ENCODE results near the gene HAUS2. TPM values are rescaled to one million over a fixed set of nuclear protein-coding genes. Genes with fewer than 3 reads are reported as not detected.
"Not testable (repeated sequence)": the region's sequence is repeated elsewhere in the genome, so short reads cannot be mapped to it uniquely, and the experiment has no call there.

HAUS2 gene
- total RNA-seq, 1 donor from 2014 or later = 48.0 TPM

DNA sequence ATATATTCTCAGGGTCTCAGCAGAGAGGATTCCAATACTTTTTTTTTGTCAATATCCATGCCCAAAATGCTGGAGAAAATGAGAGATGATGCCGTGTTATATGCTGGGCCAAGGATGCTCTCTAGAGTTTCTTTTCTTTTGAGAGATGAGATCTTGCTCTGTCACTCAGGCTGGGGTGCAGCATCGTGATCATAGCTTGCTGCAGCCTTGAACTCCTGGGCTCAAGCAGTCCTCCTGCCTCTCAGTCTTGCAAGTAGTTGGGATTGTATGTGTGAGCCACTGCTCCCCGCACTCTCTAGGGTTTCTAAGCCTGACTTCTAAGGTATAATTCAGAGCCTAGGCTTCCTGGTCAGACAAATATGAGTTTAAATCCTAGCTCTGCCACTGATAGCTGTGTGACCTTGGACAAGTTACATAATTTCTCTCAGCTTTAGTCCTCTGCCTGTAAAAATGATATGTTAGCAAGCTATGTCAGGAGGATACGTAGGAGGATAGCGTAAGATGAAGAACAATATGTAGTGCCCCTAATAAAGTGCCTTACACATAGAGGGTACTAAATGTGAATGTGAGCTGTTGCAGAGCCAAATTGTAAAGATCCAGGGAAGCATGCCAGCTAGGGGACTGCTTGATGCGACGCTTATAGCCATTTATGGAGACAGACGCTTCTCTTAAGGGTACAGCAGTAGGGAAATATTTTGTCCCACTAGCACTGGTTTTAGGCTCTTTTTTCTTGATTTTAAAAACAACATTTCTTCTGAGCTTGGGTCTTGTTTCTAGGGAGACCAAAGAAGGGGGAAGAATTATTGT, 34.1 kb downstream of the HAUS2 start:
- Mint-ChIP-seq H3K4me3 (no peak overlapping the region), H3K27me3 (peaks cover 24% of the 10 kb centered on the region), H3K4me1 (peaks cover 30% of the 10 kb centered on the region), H3K27ac (no peak overlapping the region), H3K36me3 (ENCODE audit: low read depth) (peaks cover 8% of the 10 kb centered on the region), H3K9me3 (no peaks in the 10 kb centered on the region)
- intact Hi-C loops (cut with micrococcal nuclease) = no loop called here
- no peak for DNase-seq

- intact Hi-C loops (cut with micrococcal nuclease) = no loop called here
- H3K27me3 Mint-ChIP-seq = peaks cover 14% of the 10 kb centered on the region
- H3K4me1 Mint-ChIP-seq = peaks cover 24% of the 10 kb centered on the region
- no peak overlapping the region for H3K4me3 Mint-ChIP-seq
- H3K36me3 Mint-ChIP-seq (ENCODE audit: low read depth) = peaks cover 10% of the 10 kb centered on the region
- H3K9me3 Mint-ChIP-seq = no peaks in the 10 kb centered on the region
- no peak overlapping the region for H3K27ac Mint-ChIP-seq
- DNase-seq = no peak
These were observed 35.6 kb downstream of the HAUS2 start for GRCh38 chr15:42584031-42584765.

GRCh38 chr15:42590619-42591237, 42.1 kb downstream of the HAUS2 start:
- Mint-ChIP-seq H3K9me3 (no peaks in the 10 kb centered on the region), H3K27me3 (no peaks in the 10 kb centered on the region), H3K27ac (no peak overlapping the region), H3K4me1 (no peaks in the 10 kb centered on the region), H3K4me3 (no peak overlapping the region), H3K36me3 (ENCODE audit: low read depth) (peaks cover 7% of the 10 kb centered on the region)
- intact Hi-C loops (cut with micrococcal nuclease) = no loop called here
- DNase-seq = no peak

DNA sequence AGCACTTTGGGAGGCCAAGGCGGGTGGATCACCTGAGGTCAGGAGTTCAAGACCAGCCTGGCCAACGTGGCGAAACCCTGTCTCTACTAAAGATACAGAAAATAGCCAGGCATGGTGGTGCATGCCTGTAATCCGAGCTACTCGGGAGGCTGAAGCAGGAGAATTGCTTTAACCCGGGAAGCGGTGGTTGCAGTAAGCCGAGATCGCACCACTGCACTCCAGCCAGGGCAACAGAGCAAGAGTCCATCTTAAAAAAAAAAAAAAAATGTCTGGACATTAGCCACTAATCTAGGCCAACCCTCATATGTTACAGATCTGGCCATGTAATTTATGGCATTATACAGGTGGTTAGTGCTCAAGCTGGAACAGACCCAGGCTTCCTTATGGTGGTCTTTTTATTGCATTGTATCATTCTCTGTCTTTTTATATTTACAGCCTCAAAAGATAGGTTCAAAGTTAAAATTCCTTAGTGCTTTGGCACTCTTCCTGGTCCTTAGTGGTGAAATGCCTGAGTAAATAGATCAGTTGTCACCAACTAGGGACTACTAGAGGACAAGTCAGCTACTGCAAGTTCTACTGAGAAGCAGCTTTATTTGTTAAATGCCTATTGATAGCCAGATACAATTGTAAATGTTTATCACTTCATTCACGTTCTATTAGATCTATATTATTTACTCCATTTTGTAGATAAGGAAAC, 42.7 kb downstream of the HAUS2 start:
- Mint-ChIP-seq H3K27me3 (no peaks in the 10 kb centered on the region), H3K9me3 (no peaks in the 10 kb centered on the region), H3K36me3 (ENCODE audit: low read depth) (peaks cover 5% of the 10 kb centered on the region), H3K4me3 (no peak overlapping the region), H3K27ac (no peak overlapping the region), H3K4me1 (peaks cover 1% of the 10 kb centered on the region)
- intact Hi-C loops (cut with micrococcal nuclease) = no loop called here
- DNase-seq = no peak

DNA sequence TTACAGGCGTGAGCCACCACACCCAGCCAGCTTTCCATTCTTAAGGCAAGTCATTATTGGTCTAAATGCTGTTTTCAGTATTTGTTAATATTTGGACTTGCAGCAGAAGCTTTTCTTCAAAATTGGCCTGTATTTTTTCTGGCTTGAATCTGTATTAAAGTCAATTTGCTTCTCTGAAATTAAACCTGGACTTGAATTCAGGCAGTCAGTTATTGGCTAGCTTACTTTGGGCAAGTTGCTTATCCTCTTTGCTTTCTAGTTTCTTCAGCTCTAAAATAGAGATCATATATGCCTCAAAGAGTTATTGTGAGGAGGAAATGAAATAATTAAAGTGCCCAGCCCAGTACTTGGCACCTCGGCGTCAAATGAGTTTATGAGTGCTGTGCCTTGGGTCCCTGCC, 44.1 kb downstream of the HAUS2 start:
- intact Hi-C loops (cut with micrococcal nuclease) = no loop called here
- Mint-ChIP-seq H3K27me3 (no peaks in the 10 kb centered on the region), H3K4me3 (no peak overlapping the region), H3K36me3 (ENCODE audit: low read depth) (peaks cover 5% of the 10 kb centered on the region), H3K27ac (no peak overlapping the region), H3K9me3 (no peaks in the 10 kb centered on the region), H3K4me1 (peaks cover 1% of the 10 kb centered on the region)
- no peak for DNase-seq

GRCh38 chr15:42593143-42593542, 44.5 kb downstream of the HAUS2 start:
- Mint-ChIP-seq H3K4me3 (no peak overlapping the region), H3K36me3 (ENCODE audit: low read depth) (peaks cover 5% of the 10 kb centered on the region), H3K27me3 (no peaks in the 10 kb centered on the region), H3K9me3 (no peaks in the 10 kb centered on the region), H3K4me1 (peaks cover 1% of the 10 kb centered on the region), H3K27ac (no peak overlapping the region)
- DNase-seq = no peak
- intact Hi-C loops (cut with micrococcal nuclease) = no loop called here

DNA sequence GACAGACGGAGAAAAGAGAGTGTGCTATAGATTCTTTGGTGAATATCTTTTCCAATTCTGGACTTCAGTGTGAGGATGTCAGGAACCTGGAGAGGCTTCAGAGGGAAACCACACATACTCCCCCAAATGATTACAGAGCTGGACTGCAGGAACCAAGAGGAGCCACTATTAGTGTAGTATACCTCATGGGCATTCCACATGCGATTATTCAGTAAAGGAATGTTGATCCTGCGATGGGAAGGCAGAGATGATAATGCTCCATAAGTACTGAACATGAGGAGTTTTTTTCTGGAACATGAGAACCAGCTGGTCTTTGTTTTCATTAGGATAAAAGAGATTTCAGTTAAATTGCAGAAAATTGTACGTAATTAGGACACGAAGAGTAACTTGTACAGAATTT, 45.5 kb downstream of the HAUS2 start:
- H3K4me1 Mint-ChIP-seq = peaks cover 1% of the 10 kb centered on the region
- DNase-seq = no peak
- H3K9me3 Mint-ChIP-seq = no peaks in the 10 kb centered on the region
- intact Hi-C loops (cut with micrococcal nuclease) = no loop called here
- H3K27me3 Mint-ChIP-seq = no peaks in the 10 kb centered on the region
- H3K36me3 Mint-ChIP-seq (ENCODE audit: low read depth) = peaks cover 2% of the 10 kb centered on the region
- H3K27ac Mint-ChIP-seq = no peak overlapping the region
- H3K4me3 Mint-ChIP-seq = no peak overlapping the region

DNA sequence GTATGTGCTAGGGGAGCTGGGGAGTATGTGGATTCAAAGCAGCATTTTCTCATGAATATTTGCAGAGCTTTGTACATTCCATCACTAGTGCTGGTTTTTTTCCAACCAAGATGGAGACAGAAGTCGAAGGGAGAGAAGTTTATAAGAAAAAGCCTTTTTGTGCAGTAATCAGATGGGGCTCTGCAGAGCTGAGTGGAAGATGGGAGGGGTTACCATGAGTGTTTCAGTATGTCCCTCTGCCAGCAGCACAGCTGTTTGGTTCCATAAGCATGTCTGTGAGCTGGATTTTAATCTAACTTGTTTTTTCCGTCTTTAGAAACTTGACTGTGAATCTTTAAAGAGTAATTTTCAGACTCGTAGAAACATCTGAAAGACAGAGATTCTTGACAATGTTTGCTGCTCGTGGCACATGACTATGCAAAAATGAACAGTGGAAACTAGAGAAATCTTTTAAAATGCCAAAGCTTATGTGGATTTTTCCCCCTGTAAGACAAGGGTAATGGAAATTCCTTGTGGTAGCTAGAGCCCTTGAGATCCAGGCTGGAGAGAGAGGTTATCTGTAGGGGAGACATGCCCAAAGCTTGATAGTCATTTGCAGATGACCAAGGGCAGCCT, 47.1 kb downstream of the HAUS2 start:
- Mint-ChIP-seq H3K9me3 (no peaks in the 10 kb centered on the region), H3K27me3 (no peaks in the 10 kb centered on the region)
- intact Hi-C loops (cut with micrococcal nuclease) = no loop called here

GRCh38 chr15:42601316-42601715, 52.7 kb downstream of the HAUS2 start:
- H3K27ac Mint-ChIP-seq; intact Hi-C loops (cut with micrococcal nuclease); H3K9me3 Mint-ChIP-seq; H3K4me3 Mint-ChIP-seq; H3K27me3 Mint-ChIP-seq; DNase-seq: not testable (repeated sequence)
- Mint-ChIP-seq H3K4me1 (peaks cover 24% of the 10 kb centered on the region), H3K36me3 (ENCODE audit: low read depth) (peaks cover 18% of the 10 kb centered on the region)

More for the DNA sequence above, 47.1 kb downstream of the HAUS2 start:
- DNase-seq = no peak
- H3K4me3 Mint-ChIP-seq = no peak overlapping the region
- no peak overlapping the region for H3K27ac Mint-ChIP-seq
- peaks cover 5% of the 10 kb centered on the region for H3K36me3 Mint-ChIP-seq (ENCODE audit: low read depth)
- H3K4me1 Mint-ChIP-seq = peaks cover 1% of the 10 kb centered on the region

- intact Hi-C loops (cut with micrococcal nuclease) = no loop called here
- H3K36me3 Mint-ChIP-seq (ENCODE audit: low read depth) = peaks cover 18% of the 10 kb centered on the region
- no peak for DNase-seq
- peaks cover 27% of the 10 kb centered on the region for H3K4me1 Mint-ChIP-seq
- H3K9me3 Mint-ChIP-seq = no peaks in the 10 kb centered on the region
- H3K27me3 Mint-ChIP-seq = no peaks in the 10 kb centered on the region
- H3K4me3 Mint-ChIP-seq = no peak overlapping the region
- H3K27ac Mint-ChIP-seq = no peak overlapping the region
These were observed 53.9 kb downstream of the HAUS2 start for GRCh38 chr15:42602501-42602900.

- H3K4me3 Mint-ChIP-seq = no peak overlapping the region
- H3K27me3 Mint-ChIP-seq = no peaks in the 10 kb centered on the region
- H3K9me3 Mint-ChIP-seq = no peaks in the 10 kb centered on the region
- H3K4me1 Mint-ChIP-seq = peaks cover 41% of the 10 kb centered on the region
- DNase-seq = no peak
- H3K36me3 Mint-ChIP-seq (ENCODE audit: low read depth) = peaks cover 18% of the 10 kb centered on the region
- intact Hi-C loops (cut with micrococcal nuclease) = no loop called here
- H3K27ac Mint-ChIP-seq = no peak overlapping the region
These were observed 55.3 kb downstream of the HAUS2 start for GRCh38 chr15:42603978-42604377.

- peak overlapping the region; percentile 55 for H3K4me3 Mint-ChIP-seq
- H3K36me3 Mint-ChIP-seq (ENCODE audit: low read depth) = peaks cover 15% of the 10 kb centered on the region
- intact Hi-C loops (cut with micrococcal nuclease) = loop anchor here (1.0 kb wide), 1 partner anchor 30 kb away; the partner anchor contains the start of gene STARD9
- peak overlapping the region; percentile 90 for H3K27ac Mint-ChIP-seq
- no peaks in the 10 kb centered on the region for H3K27me3 Mint-ChIP-seq
- peak; percentile 68 for DNase-seq
- no peaks in the 10 kb centered on the region for H3K9me3 Mint-ChIP-seq
- peaks cover 47% of the 10 kb centered on the region for H3K4me1 Mint-ChIP-seq
These were observed 56.5 kb downstream of the HAUS2 start for GRCh38 chr15:42604894-42605744.
